Measurements from ENCODE around the gene MYOG.

DNA sequence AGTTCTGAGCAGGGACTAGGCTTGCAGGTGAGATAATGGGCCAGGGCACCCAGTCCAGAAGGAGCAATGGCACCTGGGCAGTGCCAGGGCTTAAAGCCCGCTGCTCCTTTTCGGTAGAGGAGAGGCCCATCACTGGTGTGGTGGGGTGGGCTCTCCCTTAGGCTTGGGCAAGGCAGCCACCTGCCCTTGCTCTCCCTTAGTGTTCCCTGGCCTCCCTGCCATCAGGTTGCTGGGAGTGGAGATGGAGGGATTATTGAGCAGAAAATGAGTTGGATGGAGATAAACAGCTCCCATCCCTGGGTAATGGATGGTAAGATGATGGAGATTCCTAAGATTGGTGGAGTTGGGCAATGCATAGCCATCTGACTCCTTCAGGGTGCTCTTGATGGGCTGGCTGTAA is 7.9 kb downstream of the MYOG start:
- TF ChIP-seq, protein P1, sequence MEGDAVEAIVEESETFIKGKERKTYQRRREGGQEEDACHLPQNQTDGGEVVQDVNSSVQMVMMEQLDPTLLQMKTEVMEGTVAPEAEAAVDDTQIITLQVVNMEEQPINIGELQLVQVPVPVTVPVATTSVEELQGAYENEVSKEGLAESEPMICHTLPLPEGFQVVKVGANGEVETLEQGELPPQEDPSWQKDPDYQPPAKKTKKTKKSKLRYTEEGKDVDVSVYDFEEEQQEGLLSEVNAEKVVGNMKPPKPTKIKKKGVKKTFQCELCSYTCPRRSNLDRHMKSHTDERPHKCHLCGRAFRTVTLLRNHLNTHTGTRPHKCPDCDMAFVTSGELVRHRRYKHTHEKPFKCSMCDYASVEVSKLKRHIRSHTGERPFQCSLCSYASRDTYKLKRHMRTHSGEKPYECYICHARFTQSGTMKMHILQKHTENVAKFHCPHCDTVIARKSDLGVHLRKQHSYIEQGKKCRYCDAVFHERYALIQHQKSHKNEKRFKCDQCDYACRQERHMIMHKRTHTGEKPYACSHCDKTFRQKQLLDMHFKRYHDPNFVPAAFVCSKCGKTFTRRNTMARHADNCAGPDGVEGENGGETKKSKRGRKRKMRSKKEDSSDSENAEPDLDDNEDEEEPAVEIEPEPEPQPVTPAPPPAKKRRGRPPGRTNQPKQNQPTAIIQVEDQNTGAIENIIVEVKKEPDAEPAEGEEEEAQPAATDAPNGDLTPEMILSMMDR (IDR thresholded peaks at IDR 0.05; ENCODE audit: low read length): no peak
- TF ChIP-seq EZH2 (IDR thresholded peaks at IDR 0.05; ENCODE audit: borderline replicate concordance, low read length): no peak
